ENCODE results near the gene UGT2B10. TPM values are rescaled to one million over a fixed set of nuclear protein-coding genes. Genes with fewer than 3 reads are reported as not detected.

The UGT2B10 gene
- total and polyA plus RNA-seq, 4 donors = not detected

DNA sequence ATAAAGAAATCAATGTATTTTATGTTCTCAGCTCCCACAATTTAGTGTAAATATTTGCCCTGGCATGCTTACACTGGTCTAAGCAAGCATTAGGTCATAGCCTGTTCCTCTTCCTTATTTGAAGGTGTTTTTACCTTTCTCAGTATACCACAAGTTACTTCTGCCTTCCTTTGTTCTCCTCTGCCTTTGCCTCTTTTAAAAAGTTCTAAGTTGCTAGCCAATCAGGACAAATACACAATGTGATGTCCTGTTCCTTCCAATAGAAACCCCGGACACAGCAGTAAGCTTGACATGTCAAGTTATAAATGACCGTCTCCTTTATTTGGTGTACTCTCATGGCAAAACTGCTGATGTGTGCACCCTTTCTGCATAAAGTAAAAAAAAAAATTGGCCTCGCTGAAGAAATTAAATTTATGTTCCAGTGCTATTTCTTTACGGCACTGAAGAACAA lies 49.4 kb downstream of the UGT2B10 start:
- Histone ChIP-seq H3K27me3 (ENCODE audit: control insufficient read depth in 3 of 3, insufficient read depth in 3 of 3, low read length in 2 of 3) (no peaks in the 10 kb centered on the region), H3K9ac (ENCODE audit: insufficient read depth in 1 of 2, low read length in 2 of 2) (no peak overlapping the region), H3K9me3 (ENCODE audit: control insufficient read depth in 4 of 4, insufficient read depth in 3 of 4, low read length in 3 of 4) (no peaks in the 10 kb centered on the region), H3K4me3 (no peak overlapping the region), H3K36me3 (ENCODE audit: control insufficient read depth in 4 of 4, insufficient read depth in 4 of 4, low read length in 4 of 4) (no peaks in the 10 kb centered on the region), H3K27ac (ENCODE audit: low read depth in 1 of 2, low read length in 1 of 2) (no peak overlapping the region), H3K4me1 (ENCODE audit: control insufficient read depth in 5 of 5, insufficient read depth in 5 of 5, low read length in 5 of 5) (peaks cover 0 to 3% (median 0%) of the 10 kb centered on the region in 5 donors)
- TF ChIP-seq, protein P1, sequence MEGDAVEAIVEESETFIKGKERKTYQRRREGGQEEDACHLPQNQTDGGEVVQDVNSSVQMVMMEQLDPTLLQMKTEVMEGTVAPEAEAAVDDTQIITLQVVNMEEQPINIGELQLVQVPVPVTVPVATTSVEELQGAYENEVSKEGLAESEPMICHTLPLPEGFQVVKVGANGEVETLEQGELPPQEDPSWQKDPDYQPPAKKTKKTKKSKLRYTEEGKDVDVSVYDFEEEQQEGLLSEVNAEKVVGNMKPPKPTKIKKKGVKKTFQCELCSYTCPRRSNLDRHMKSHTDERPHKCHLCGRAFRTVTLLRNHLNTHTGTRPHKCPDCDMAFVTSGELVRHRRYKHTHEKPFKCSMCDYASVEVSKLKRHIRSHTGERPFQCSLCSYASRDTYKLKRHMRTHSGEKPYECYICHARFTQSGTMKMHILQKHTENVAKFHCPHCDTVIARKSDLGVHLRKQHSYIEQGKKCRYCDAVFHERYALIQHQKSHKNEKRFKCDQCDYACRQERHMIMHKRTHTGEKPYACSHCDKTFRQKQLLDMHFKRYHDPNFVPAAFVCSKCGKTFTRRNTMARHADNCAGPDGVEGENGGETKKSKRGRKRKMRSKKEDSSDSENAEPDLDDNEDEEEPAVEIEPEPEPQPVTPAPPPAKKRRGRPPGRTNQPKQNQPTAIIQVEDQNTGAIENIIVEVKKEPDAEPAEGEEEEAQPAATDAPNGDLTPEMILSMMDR (IDR thresholded peaks at IDR 0.05; ENCODE audit: control extremely low read depth, extremely low read depth) = no peak
- DNase-seq = peak in 1 of 3 donors; percentile 50
- ATAC-seq (ENCODE audit: insufficient read depth, low FRiP score) = no peak
- 67 to 79% methylated on average over 4 of the region's 4 CpGs for WGBS, 2 donors

- TF ChIP-seq, protein P1 (IDR thresholded peaks at IDR 0.05; ENCODE audit: control extremely low read depth, extremely low read depth) = no peak
- Histone ChIP-seq H3K36me3 (ENCODE audit: control insufficient read depth in 4 of 4, insufficient read depth in 4 of 4, low read length in 4 of 4) (no peaks in the 10 kb centered on the region), H3K4me1 (ENCODE audit: control insufficient read depth in 5 of 5, insufficient read depth in 5 of 5, low read length in 5 of 5) (peaks cover 0 to 3% (median 0%) of the 10 kb centered on the region in 5 donors), H3K9ac (ENCODE audit: insufficient read depth in 1 of 2, low read length in 2 of 2) (no peak overlapping the region), H3K4me3 (no peak overlapping the region), H3K9me3 (ENCODE audit: control insufficient read depth in 4 of 4, insufficient read depth in 3 of 4, low read length in 3 of 4) (no peaks in the 10 kb centered on the region), H3K27me3 (ENCODE audit: control insufficient read depth in 3 of 3, insufficient read depth in 3 of 3, low read length in 2 of 3) (no peaks in the 10 kb centered on the region), H3K27ac (ENCODE audit: low read depth in 1 of 2, low read length in 1 of 2) (no peak overlapping the region)
- DNase-seq (peak in 2 of 3 donors; percentile 19 to 32), ATAC-seq (ENCODE audit: insufficient read depth, low FRiP score) (no peak)
- 41 to 55% methylated on average over 5 of the region's 5 CpGs for WGBS, 2 donors
Observed at GRCh38 chr4:68865760-68866159, 50.0 kb downstream of the UGT2B10 start.

GRCh38 chr4:68869274-68869773 lies 53.5 kb downstream of the UGT2B10 start:
- no peaks in the 10 kb centered on the region for H3K36me3 ChIP-seq (ENCODE audit: control insufficient read depth in 4 of 4, insufficient read depth in 4 of 4, low read length in 4 of 4)
- DNase-seq (no peak), ATAC-seq (ENCODE audit: insufficient read depth, low FRiP score) (no peak)
- no peak overlapping the region for H3K27ac ChIP-seq (ENCODE audit: low read depth in 1 of 2, low read length in 1 of 2)
- H3K9me3 ChIP-seq (ENCODE audit: control insufficient read depth in 4 of 4, insufficient read depth in 3 of 4, low read length in 3 of 4) = no peaks in the 10 kb centered on the region
- H3K4me3 ChIP-seq = no peak overlapping the region
- peaks cover 0 to 7% (median 0%) of the 10 kb centered on the region in 5 donors for H3K4me1 ChIP-seq (ENCODE audit: control insufficient read depth in 5 of 5, insufficient read depth in 5 of 5, low read length in 5 of 5)
- H3K27me3 ChIP-seq (ENCODE audit: control insufficient read depth in 3 of 3, insufficient read depth in 3 of 3, low read length in 2 of 3) = no peaks in the 10 kb centered on the region
- no peak overlapping the region for H3K9ac ChIP-seq (ENCODE audit: insufficient read depth in 1 of 2, low read length in 2 of 2)
- TF ChIP-seq, protein P1 (IDR thresholded peaks at IDR 0.05; ENCODE audit: control extremely low read depth, extremely low read depth) = no peak
- WGBS, 2 donors = 90 to 93% methylated on average over 8 of the region's 8 CpGs

Measured in lung (tissue), 12 donors.